HEK293T (cell line): Measurements from ENCODE around the gene MMAA.

Experiments used
- CTCF ChIA-PET: fragments of 350-600 bp; formaldehyde crosslinking; extraction: SDS; loops from one replicate; lab custom pipeline; 2021; ENCODE audit warnings: antibody characterized with exemption, inconsistent platforms; lab: Yijun Ruan, JAX
- POLR2A ChIA-PET: fragments of 350-600 bp; formaldehyde crosslinking; extraction: SDS; loops from one replicate; lab custom pipeline; 2020; ENCODE audit warnings: antibody characterized with exemption, inconsistent platforms; lab: Yijun Ruan, JAX
- DNase-seq: peaks from one replicate; pipeline ENCODE4 v3.0.0; 2012; ENCODE audit warnings: mixed read lengths; ENCODE audit errors: extremely low spot score
- ARNT ChIP-seq: fragments of 450-650 bp; IDR thresholded peaks from 2 replicates; pipeline ENCODE4 v1.6.1; 2017; ENCODE audit warnings: mild to moderate bottlenecking
- BHLHE40 ChIP-seq: fragments of 450-650 bp; IDR thresholded peaks from 2 replicates; pipeline ENCODE4 v1.6.1; 2016; ENCODE audit warnings: mild to moderate bottlenecking, moderate library complexity, borderline replicate concordance
- CTBP1 ChIP-seq: fragments of 450-650 bp; IDR thresholded peaks from 2 replicates; pipeline ENCODE4 v1.6.1; 2016; ENCODE audit warnings: borderline replicate concordance
- ELF4 ChIP-seq: fragments of 450-650 bp; IDR thresholded peaks from 2 replicates; pipeline ENCODE4 v1.6.1; 2017; ENCODE audit warnings: antibody characterized with exemption
- FOXA1 ChIP-seq: fragments of 450-650 bp; IDR thresholded peaks from 2 replicates; pipeline ENCODE4 v1.6.1; 2016; ENCODE audit warnings: mild to moderate bottlenecking
- FOXK2 ChIP-seq: fragments of 450-650 bp; IDR thresholded peaks from 2 replicates; pipeline ENCODE4 v1.6.1; 2016; ENCODE audit warnings: mild to moderate bottlenecking
- FOXM1 ChIP-seq: fragments of 450-650 bp; IDR thresholded peaks from 2 replicates; pipeline ENCODE4 v1.6.1; 2017; ENCODE audit warnings: mild to moderate bottlenecking, borderline replicate concordance
- HDGF ChIP-seq: fragments of 450-650 bp; IDR thresholded peaks from 2 replicates; pipeline ENCODE4 v1.6.1; 2017; ENCODE audit warnings: antibody characterized with exemption, borderline replicate concordance
- L3MBTL2 ChIP-seq: fragments of 450-650 bp; conservative IDR thresholded peaks from 2 replicates; pipeline ENCODE4 v1.6.1; 2016; ENCODE audit warnings: mild to moderate bottlenecking
- LEF1 ChIP-seq: fragments of 450-650 bp; IDR thresholded peaks from 2 replicates; pipeline ENCODE4 v1.6.1; 2017; ENCODE audit warnings: mild to moderate bottlenecking, borderline replicate concordance
- NFRKB ChIP-seq: fragments of 450-650 bp; IDR thresholded peaks from 2 replicates; pipeline ENCODE4 v1.6.1; 2016; ENCODE audit warnings: mild to moderate bottlenecking, moderate library complexity
- PKNOX1 ChIP-seq: fragments of 450-650 bp; IDR thresholded peaks from 2 replicates; pipeline ENCODE4 v1.6.1; 2016
- SP1 ChIP-seq: fragments of 450-650 bp; IDR thresholded peaks from 2 replicates; pipeline ENCODE4 v1.6.1; 2017
- SUZ12 ChIP-seq: fragments of 450-650 bp; IDR thresholded peaks from 2 replicates; pipeline ENCODE4 v1.6.1; 2016; ENCODE audit warnings: mild to moderate bottlenecking
- TARDBP ChIP-seq: fragments of 450-650 bp; IDR thresholded peaks from 2 replicates; pipeline ENCODE4 v1.6.1; 2016
- ZNF384 ChIP-seq: fragments of 450-650 bp; IDR thresholded peaks from 2 replicates; pipeline ENCODE4 v1.6.1; 2016

Gene MMAA

GRCh38 chr4:145589916-145590702 is 29.1 kb upstream of the MMAA start:
- ChIA-PET POLR2A (no interaction called here), CTCF (no interaction called here)
- TF ChIP-seq FOXK2 (no peak), HDGF (no peak), ARNT (no peak), SP1 (no peak), FOXA1 (no peak), CTBP1 (no peak), TARDBP (no peak), SUZ12 (no peak), LEF1 (no peak), ZNF384 (no peak), NFRKB (no peak)
- no peak for DNase-seq

GRCh38 chr4:145602129-145602760 is 16.9 kb upstream of the MMAA start:
- CTCF ChIA-PET = interaction anchor here (0.5 to 0.8 kb wide), 2 partner anchors 13 to 17 kb away, joined by 3 to 4 read pairs; partner anchors contain the start of gene MMAA
- POLR2A ChIA-PET = no interaction called here

GRCh38 chr4:145605941-145606340 is 13.2 kb upstream of the MMAA start:
- ChIA-PET CTCF (interaction anchor here (0.6 kb wide), 1 partner anchor 45 kb away, joined by 4 read pairs; no protein-coding TSS in a partner anchor), POLR2A (no interaction called here)
- TF ChIP-seq ARNT (no peak), TARDBP (no peak), ZNF384 (no peak), SP1 (no peak)
- DNase-seq = no peak

More at GRCh38 chr4:145602129-145602760, 16.9 kb upstream of the MMAA start:
- no peak for DNase-seq
- TF ChIP-seq ELF4 (no peak), L3MBTL2 (no peak), ARNT (no peak), LEF1 (no peak), FOXA1 (no peak), SP1 (no peak), FOXK2 (no peak), BHLHE40 (no peak), PKNOX1 (no peak), HDGF (no peak), ZNF384 (no peak), FOXM1 (no peak), CTBP1 (no peak), NFRKB (no peak)

GRCh38 chr4:145609481-145610427 is 9.4 kb upstream of the MMAA start:
- ChIA-PET POLR2A (no interaction called here), CTCF (interaction anchor here (0.5 to 1.5 kb wide), 10 partner anchors 12 to 1914 kb away, joined by 3 to 5 read pairs (median 3); no protein-coding TSS in a partner anchor)
- peak; percentile 53 for DNase-seq
- TF ChIP-seq ARNT = no peak
- no peak for TF ChIP-seq BHLHE40
- TF ChIP-seq PKNOX1 = no peak
- TF ChIP-seq HDGF = no peak
- no peak for TF ChIP-seq FOXM1
- no peak for TF ChIP-seq NFRKB
- TF ChIP-seq TARDBP = no peak
- TF ChIP-seq FOXA1 = no peak
- TF ChIP-seq LEF1 = no peak
- no peak for TF ChIP-seq ZNF384
- TF ChIP-seq ELF4 = no peak
- no peak for TF ChIP-seq L3MBTL2
- TF ChIP-seq SP1 = no peak

- ChIA-PET CTCF (interaction anchor here (1.5 kb wide), 1 partner anchor 396 kb away, joined by 5 read pairs; no protein-coding TSS in a partner anchor), POLR2A (no interaction called here)
- TF ChIP-seq PKNOX1 = no peak
- TF ChIP-seq TARDBP = no peak
- TF ChIP-seq FOXK2 = no peak
- TF ChIP-seq LEF1 = no peak
- no peak for TF ChIP-seq ZNF384
- no peak for TF ChIP-seq FOXM1
- no peak for TF ChIP-seq ARNT
- TF ChIP-seq BHLHE40 = no peak
- TF ChIP-seq ELF4 = no peak
- no peak for TF ChIP-seq L3MBTL2
- no peak for TF ChIP-seq HDGF
- no peak for TF ChIP-seq SP1
- no peak for TF ChIP-seq NFRKB
- no peak for TF ChIP-seq SUZ12
- DNase-seq = no peak
Measured at GRCh38 chr4:145613566-145614232, 5.5 kb upstream of the MMAA start.
